ENCODE measurements around the gene RCN1. TPM values are rescaled to one million over a fixed set of nuclear protein-coding genes. Genes with fewer than 3 reads are reported as not detected.

The RCN1 gene
- total RNA-seq, 1 experiment from 2014 or later, result 99.8 TPM

GRCh38 chr11:32088117-32088941 lies 2.5 kb upstream of the RCN1 start:
- ChIA-PET POLR2A (no interaction called here), RAD21 (ENCODE audit: low non-redundant PET in 1 of 2, low total read pairs in 2 of 2, uncharacterized antibody in 2 of 2, unreplicated experiment in 2 of 2) (no interaction called here), CTCF (no interaction called here)
- H3K9me2 ChIP-seq (ENCODE audit: insufficient read depth), result no peaks in the 10 kb centered on the region
- H3K9me3 ChIP-seq (ENCODE audit: control insufficient read depth in 1 of 2, insufficient read depth in 1 of 2, low read depth in 1 of 2, low read length in 2 of 2), result no peaks in the 10 kb centered on the region
- peak overlapping the region; percentile 29; the same call in 1 of the 2 replicates for H3K27ac ChIP-seq (ENCODE audit: low read depth, low read length)
- no peaks in the 10 kb centered on the region for H3K36me3 ChIP-seq (ENCODE audit: control insufficient read depth in 1 of 2, insufficient read depth in 2 of 2, low read length in 2 of 2)
- peaks cover 21% of the 10 kb centered on the region for H3K79me2 ChIP-seq (ENCODE audit: insufficient read depth, low read length)
- intact Hi-C loops (cut with micrococcal nuclease), result no loop called here
- ATAC-seq (peak; percentile 32), DNase-seq (ENCODE audit: low read depth, low spot score) (no peak)
- no peaks in the 10 kb centered on the region for H3K27me3 ChIP-seq (ENCODE audit: insufficient read depth, low read length)
- H2AFZ ChIP-seq (ENCODE audit: low read depth, low read length, poor library complexity, severe bottlenecking), result peak overlapping the region; percentile 68
- H3K4me2 ChIP-seq (ENCODE audit: low read length), result peak overlapping the region; percentile 62
- H3K4me3 ChIP-seq (replicated peaks in 1 of 2; ENCODE audit: low read depth in 1 of 2, low read length in 2 of 2), result peak overlapping the region in 1 of 2 experiments; percentile 3; a peak in 2 of 4 replicates
- H4K20me1 ChIP-seq (ENCODE audit: insufficient read depth), result no peaks in the 10 kb centered on the region
- H3K9ac ChIP-seq (ENCODE audit: low read length), result no peak overlapping the region
- no TSS peak for BruUV-seq (replicated peaks)
- H3K4me1 ChIP-seq (ENCODE audit: control insufficient read depth in 1 of 2, insufficient read depth in 2 of 2, low read length in 2 of 2), result peaks cover 27 to 46% of the 10 kb centered on the region in 2 experiments
- TF ChIP-seq RAD21 (IDR thresholded peaks at IDR 0.05; ENCODE audit: low read depth) (no peak), ZFX (IDR thresholded peaks at IDR 0.05) (no peak), EZH2 (IDR thresholded peaks at IDR 0.05) (no peak), JUND (IDR thresholded peaks at IDR 0.05) (peak; percentile 67), POLR2AphosphoS5 (IDR thresholded peaks at IDR 0.05; ENCODE audit: low read depth, low read length) (0 out of 2 replicates have a peak, but pooled peaks have one; percentile 29), EGR1 (IDR thresholded peaks at IDR 0.05; ENCODE audit: low read depth) (no peak), FOSL1 (IDR thresholded peaks at IDR 0.05; ENCODE audit: low read depth) (peak; percentile 63), POLR2A (IDR thresholded peaks at IDR 0.05; ENCODE audit: borderline replicate concordance, extremely low read depth, insufficient read depth, insufficient read length) (no peak), EZH2phosphoT487 (IDR thresholded peaks at IDR 0.05; ENCODE audit: borderline replicate concordance) (no peak), ELF1 (IDR thresholded peaks at IDR 0.05; ENCODE audit: borderline replicate concordance, low read depth) (no peak), ZNF274 (IDR thresholded peaks at IDR 0.05; ENCODE audit: low read depth, low read length) (no peak), SRF (IDR thresholded peaks at IDR 0.05; ENCODE audit: low read depth) (0 out of 2 replicates have a peak, but pooled peaks have one; percentile 37), SP1 (IDR thresholded peaks at IDR 0.05; ENCODE audit: low read depth) (peak; percentile 24; the same call in 1 of the 2 replicates), YY1 (IDR thresholded peaks at IDR 0.05; ENCODE audit: extremely low read depth, insufficient replicate concordance, low read depth, low read length) (no peak), TCF7L2 (IDR thresholded peaks at IDR 0.05; ENCODE audit: borderline replicate concordance, extremely low read depth, insufficient read depth, insufficient read length) (no peak), MAX (IDR thresholded peaks at IDR 0.05) (peak; percentile 40; the same call in 1 of the 2 replicates)
- TF ChIP-seq, protein P1, sequence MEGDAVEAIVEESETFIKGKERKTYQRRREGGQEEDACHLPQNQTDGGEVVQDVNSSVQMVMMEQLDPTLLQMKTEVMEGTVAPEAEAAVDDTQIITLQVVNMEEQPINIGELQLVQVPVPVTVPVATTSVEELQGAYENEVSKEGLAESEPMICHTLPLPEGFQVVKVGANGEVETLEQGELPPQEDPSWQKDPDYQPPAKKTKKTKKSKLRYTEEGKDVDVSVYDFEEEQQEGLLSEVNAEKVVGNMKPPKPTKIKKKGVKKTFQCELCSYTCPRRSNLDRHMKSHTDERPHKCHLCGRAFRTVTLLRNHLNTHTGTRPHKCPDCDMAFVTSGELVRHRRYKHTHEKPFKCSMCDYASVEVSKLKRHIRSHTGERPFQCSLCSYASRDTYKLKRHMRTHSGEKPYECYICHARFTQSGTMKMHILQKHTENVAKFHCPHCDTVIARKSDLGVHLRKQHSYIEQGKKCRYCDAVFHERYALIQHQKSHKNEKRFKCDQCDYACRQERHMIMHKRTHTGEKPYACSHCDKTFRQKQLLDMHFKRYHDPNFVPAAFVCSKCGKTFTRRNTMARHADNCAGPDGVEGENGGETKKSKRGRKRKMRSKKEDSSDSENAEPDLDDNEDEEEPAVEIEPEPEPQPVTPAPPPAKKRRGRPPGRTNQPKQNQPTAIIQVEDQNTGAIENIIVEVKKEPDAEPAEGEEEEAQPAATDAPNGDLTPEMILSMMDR (IDR thresholded peaks at IDR 0.05 in 2 of 3, conservative IDR thresholded peaks at IDR 0.05 in 1 of 3; ENCODE audit: borderline replicate concordance in 1 of 3, insufficient read depth in 1 of 3, low read depth in 2 of 3, low read length in 2 of 3), result no peak
- TF ChIP-seq, protein P2, sequence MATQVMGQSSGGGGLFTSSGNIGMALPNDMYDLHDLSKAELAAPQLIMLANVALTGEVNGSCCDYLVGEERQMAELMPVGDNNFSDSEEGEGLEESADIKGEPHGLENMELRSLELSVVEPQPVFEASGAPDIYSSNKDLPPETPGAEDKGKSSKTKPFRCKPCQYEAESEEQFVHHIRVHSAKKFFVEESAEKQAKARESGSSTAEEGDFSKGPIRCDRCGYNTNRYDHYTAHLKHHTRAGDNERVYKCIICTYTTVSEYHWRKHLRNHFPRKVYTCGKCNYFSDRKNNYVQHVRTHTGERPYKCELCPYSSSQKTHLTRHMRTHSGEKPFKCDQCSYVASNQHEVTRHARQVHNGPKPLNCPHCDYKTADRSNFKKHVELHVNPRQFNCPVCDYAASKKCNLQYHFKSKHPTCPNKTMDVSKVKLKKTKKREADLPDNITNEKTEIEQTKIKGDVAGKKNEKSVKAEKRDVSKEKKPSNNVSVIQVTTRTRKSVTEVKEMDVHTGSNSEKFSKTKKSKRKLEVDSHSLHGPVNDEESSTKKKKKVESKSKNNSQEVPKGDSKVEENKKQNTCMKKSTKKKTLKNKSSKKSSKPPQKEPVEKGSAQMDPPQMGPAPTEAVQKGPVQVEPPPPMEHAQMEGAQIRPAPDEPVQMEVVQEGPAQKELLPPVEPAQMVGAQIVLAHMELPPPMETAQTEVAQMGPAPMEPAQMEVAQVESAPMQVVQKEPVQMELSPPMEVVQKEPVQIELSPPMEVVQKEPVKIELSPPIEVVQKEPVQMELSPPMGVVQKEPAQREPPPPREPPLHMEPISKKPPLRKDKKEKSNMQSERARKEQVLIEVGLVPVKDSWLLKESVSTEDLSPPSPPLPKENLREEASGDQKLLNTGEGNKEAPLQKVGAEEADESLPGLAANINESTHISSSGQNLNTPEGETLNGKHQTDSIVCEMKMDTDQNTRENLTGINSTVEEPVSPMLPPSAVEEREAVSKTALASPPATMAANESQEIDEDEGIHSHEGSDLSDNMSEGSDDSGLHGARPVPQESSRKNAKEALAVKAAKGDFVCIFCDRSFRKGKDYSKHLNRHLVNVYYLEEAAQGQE (IDR thresholded peaks at IDR 0.05; ENCODE audit: low read depth), result no peak
- TF ChIP-seq, protein P3, sequence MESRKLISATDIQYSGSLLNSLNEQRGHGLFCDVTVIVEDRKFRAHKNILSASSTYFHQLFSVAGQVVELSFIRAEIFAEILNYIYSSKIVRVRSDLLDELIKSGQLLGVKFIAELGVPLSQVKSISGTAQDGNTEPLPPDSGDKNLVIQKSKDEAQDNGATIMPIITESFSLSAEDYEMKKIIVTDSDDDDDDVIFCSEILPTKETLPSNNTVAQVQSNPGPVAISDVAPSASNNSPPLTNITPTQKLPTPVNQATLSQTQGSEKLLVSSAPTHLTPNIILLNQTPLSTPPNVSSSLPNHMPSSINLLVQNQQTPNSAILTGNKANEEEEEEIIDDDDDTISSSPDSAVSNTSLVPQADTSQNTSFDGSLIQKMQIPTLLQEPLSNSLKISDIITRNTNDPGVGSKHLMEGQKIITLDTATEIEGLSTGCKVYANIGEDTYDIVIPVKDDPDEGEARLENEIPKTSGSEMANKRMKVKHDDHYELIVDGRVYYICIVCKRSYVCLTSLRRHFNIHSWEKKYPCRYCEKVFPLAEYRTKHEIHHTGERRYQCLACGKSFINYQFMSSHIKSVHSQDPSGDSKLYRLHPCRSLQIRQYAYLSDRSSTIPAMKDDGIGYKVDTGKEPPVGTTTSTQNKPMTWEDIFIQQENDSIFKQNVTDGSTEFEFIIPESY (IDR thresholded peaks at IDR 0.05; ENCODE audit: extremely low read depth, insufficient replicate concordance, low read length), result no peak
